SK-N-SH (cell line): Measurements from ENCODE around the gene PLSCR3.

Source experiments
- CTCF ChIP-seq: fragments of 200-600 bp; sonication (generic); IDR thresholded peaks from 2 replicates; pipeline ENCODE4 v1.6.1; 2017; ENCODE audit warnings: antibody characterized with exemption, mild to moderate bottlenecking, moderate library complexity
- TAF1 ChIP-seq: IDR thresholded peaks from 2 replicates; pipeline ENCODE4 v1.6.1; 2012; ENCODE audit warnings: low read depth, mild to moderate bottlenecking, low read length, moderate library complexity, borderline replicate concordance
- YY1 ChIP-seq: IDR thresholded peaks from 2 replicates; pipeline ENCODE4 v1.4.0; 2012; ENCODE audit warnings: low read depth, mild to moderate bottlenecking

GRCh38 chr17:7435676-7436555 lies 41.6 kb upstream of the PLSCR3 start:
- TF ChIP-seq YY1 (no peak), TAF1 (no peak), CTCF (peak; percentile 22)
